22Rv1 (cell line): ENCODE data around the gene MLH1.

Source experiments
- H3K27ac ChIP-seq: fragments of 450-650 bp; 2 replicates; pipeline ENCODE4 v1.5.1; 2017
- ZFX ChIP-seq: fragments of 450-650 bp; IDR thresholded peaks from 2 replicates; pipeline ENCODE4 v1.6.1; 2017; ENCODE audit warnings: antibody characterized with exemption, borderline replicate concordance
- TF ChIP-seq, protein P1 (sequence below): fragments of 450-650 bp; IDR thresholded peaks from 2 replicates; pipeline ENCODE4 v1.5.1; 2017; ENCODE audit warnings: mild to moderate bottlenecking

The MLH1 gene

DNA sequence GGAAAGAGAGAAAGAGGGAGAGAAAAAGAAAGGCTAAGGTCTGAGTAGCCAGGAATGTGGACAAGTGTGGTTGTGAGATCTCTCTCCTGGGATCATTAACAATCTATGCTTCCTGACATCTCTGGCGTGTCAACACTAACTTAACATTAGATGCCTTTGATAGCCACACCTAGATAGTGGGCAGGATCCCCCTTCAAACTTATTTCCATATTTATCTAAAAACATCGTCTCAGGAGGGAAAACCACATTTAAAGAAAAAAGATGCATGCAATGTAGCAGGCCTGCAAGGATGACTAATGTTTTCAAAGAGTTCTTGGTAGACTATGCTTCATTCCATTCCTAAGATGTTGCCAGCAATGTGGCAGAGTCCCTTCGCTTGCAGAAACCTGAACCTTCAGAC lies 80.9 kb downstream of the MLH1 start:
- no peak overlapping the region for H3K27ac ChIP-seq
- TF ChIP-seq ZFX, result no peak
- TF ChIP-seq, protein P1, sequence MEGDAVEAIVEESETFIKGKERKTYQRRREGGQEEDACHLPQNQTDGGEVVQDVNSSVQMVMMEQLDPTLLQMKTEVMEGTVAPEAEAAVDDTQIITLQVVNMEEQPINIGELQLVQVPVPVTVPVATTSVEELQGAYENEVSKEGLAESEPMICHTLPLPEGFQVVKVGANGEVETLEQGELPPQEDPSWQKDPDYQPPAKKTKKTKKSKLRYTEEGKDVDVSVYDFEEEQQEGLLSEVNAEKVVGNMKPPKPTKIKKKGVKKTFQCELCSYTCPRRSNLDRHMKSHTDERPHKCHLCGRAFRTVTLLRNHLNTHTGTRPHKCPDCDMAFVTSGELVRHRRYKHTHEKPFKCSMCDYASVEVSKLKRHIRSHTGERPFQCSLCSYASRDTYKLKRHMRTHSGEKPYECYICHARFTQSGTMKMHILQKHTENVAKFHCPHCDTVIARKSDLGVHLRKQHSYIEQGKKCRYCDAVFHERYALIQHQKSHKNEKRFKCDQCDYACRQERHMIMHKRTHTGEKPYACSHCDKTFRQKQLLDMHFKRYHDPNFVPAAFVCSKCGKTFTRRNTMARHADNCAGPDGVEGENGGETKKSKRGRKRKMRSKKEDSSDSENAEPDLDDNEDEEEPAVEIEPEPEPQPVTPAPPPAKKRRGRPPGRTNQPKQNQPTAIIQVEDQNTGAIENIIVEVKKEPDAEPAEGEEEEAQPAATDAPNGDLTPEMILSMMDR, result no peak

DNA sequence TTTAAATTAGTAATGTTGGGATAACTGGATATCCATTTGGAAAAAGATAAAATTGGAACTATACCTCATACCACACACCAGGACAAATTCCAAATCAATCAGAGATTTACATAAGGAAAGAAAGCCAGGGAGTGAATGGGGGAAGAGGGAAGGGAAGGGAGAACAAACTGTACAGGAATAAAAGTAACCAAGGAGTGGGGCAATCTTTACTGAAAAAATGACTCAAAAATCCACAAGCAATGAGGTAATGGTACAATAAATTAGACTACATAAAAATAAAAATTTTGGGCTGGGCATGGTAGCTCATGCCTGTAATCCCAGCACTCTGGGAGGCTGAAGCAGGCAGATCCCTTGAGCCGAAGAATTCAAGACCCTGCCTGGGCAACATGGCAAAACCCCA lies 82.6 kb downstream of the MLH1 start:
- H3K27ac ChIP-seq, result no peak overlapping the region
- TF ChIP-seq, protein P1, result no peak
- no peak for TF ChIP-seq ZFX

DNA sequence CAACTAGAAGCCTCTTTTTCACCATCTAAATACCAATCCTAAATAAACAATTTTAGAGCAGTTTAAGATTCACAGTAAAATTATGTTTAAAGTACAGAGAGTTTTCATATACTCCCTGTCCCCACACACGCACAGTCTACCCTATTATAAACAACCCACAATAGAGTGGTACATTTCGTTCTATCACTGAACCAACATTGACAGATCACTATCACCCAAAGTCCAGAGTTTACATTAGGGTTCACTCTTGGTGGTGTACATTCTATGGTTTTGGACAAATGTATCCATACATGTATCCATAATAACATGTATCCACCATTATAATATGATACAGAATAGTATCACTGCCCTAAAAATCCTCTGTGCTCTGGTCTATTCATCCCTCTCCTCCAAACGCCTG lies 89.0 kb downstream of the MLH1 start:
- TF ChIP-seq, protein P1, result no peak
- TF ChIP-seq ZFX, result no peak
- peak overlapping the region; percentile 13 for H3K27ac ChIP-seq

DNA sequence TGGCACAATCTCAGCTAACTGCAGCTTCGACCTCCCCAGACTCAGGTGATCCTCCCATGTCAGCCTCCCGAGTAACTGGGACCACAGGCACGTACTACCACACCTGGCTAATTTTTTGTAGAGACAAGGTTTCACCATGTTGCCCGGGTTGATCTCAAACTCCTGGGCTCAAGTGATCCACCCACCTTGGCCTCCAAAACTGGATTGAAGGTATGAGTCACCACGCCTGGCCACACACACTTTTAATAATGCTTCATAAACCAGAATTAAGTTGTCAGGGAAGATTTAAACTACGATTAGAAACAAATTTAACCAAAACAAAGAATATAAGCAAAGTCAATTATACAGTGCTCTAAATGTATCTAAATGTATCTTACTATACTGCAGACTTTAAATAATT lies 93.6 kb downstream of the MLH1 start:
- no peak overlapping the region for H3K27ac ChIP-seq
- TF ChIP-seq, protein P1, result no peak
- no peak for TF ChIP-seq ZFX

DNA sequence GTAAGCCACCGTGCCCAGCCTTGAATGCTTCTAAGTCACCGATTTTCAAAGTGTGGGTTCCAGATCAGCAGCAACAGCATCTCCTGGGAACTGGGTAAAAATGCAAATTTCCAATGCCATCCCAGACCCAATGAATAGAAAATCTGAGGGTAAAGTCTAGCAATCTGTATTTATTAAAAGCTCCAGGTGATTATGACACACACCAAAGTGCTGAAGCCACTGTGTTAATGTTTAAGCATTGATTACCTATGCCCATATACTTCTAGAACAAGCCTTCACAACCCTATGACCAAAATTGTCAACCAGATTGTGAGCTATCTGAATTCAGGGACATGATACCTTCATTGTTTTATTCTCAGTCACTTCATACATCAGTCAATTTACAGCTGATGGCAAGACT lies 94.6 kb downstream of the MLH1 start:
- TF ChIP-seq, protein P1, result no peak
- no peak for TF ChIP-seq ZFX
- H3K27ac ChIP-seq, result no peak overlapping the region

DNA sequence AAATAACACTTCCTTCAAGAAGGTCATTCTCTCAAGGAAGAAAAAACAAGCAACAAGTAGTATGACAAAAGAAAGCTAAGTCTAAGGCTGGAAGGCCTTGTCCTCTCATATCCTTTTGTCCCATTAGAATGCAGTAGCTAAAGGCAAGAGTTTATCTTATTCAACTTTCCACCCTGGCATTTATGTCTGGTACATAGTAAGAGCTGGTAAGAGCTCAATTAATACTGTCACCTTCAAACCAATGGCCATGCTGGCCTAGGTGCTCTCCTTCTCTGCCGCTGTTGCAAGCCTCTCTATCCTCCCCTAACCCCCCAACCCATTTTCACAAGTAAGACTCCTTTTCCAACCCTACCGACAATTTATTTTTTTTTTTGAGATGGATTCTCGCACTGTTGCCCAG lies 99.2 kb downstream of the MLH1 start:
- H3K27ac ChIP-seq, result no peak overlapping the region
- TF ChIP-seq, protein P1, result no peak
- TF ChIP-seq ZFX, result no peak

DNA sequence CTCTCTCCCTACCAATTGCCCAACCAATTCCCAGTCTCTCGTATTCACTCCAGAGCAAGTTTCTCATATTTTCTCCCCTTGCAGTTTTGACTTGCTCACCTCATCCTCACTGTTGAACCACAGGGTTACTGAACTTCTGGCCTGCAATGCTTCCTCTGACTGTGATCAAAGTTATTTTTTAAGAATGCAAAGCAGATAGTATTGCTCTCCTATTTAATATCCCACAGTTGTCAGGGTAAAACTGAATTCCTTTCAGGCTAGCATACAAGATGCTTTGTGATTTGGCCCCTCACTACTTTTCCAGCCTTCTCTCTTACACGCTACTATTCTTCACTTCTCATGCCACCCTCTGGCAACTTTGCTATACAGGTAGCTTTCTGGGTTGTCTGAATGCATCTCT lies 100.2 kb downstream of the MLH1 start:
- no peak overlapping the region for H3K27ac ChIP-seq
- TF ChIP-seq, protein P1, result no peak
- TF ChIP-seq ZFX, result no peak
